Stomach (tissue), 4 donors: Measurements from ENCODE around the gene FRRS1.

Experiments
- CTCF ChIP-seq, 7 experiments: fragments of 450-650 bp in 4 of 7; fragments of 200-600 bp in 3 of 7; sonication (generic) in 3 of 7; IDR thresholded peaks; one replicate each; pipeline ENCODE4 v1.5.1; 2016 to 2019; ENCODE audit warnings: antibody characterized with exemption in 7 of 7, control low read depth in 2 of 7, mild to moderate bottlenecking in 1 of 7
- POLR2AphosphoS5 ChIP-seq, 3 donors: sonication (generic); formaldehyde crosslinking; IDR thresholded peaks; one replicate each; pipeline ENCODE4 v1.6.1; 2016; ENCODE audit warnings: antibody characterized with exemption in 3 of 3

DNA sequence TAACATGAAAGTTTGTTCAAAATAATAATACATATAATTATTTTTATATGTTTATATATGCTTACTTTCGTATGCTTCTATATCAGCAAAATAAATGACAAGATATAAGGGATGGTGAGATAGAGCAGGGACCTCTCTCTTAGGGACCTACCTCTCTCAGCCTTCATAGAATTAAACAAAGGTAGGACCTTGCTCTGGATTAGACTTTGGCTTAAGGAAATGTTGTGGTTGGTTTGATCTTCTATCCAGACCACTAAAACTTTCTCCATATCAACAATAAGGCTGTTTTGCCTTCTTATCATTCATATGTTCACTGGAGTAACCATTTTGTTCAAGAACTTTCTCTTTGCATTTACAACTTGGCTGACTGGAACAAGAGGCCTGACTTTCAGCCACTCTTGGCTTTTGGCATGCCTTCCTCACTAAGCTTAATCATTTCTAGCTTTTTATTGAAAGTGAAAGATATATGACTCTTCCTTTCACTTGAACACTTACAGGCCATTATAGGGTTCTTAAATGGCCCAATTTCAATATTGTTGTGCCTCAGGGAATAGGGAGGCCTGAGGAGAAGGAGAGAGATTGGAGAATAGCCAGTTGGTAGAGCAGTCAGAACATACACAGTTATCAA is 14.4 kb downstream of the FRRS1 start:
- TF ChIP-seq POLR2AphosphoS5 (IDR thresholded peaks at IDR 0.05) (no peak), CTCF (IDR thresholded peaks at IDR 0.05) (no peak)
